OCI-LY1 (cell line): ENCODE results near the gene SNX18.
"Not testable (repeated sequence)": the region's sequence is repeated elsewhere in the genome, so short reads cannot be mapped to it uniquely, and the experiment has no call there.

Experiments used
- H2AFZ ChIP-seq: fragments of 200-600 bp; sonication (generic), shearing (Covaris generic); 2 replicates; pipeline ENCODE4 v1.6.0; 2014; ENCODE audit warnings: antibody characterized with exemption, mild to moderate bottlenecking, low read length
- H3F3A ChIP-seq: fragments of 200-600 bp; sonication (generic), shearing (Covaris generic); 2 replicates; pipeline ENCODE4 v1.6.0; 2014; ENCODE audit warnings: mild to moderate bottlenecking, antibody characterized with exemption, low read length, moderate library complexity; ENCODE audit not compliant: insufficient read depth
- H3K27ac ChIP-seq: fragments of 200-600 bp; sonication (generic); 2 replicates; pipeline ENCODE4 v1.5.1; 2014; ENCODE audit warnings: low read length, mixed run types, mild to moderate bottlenecking, low read depth; ENCODE audit not compliant: poor library complexity, severe bottlenecking
- H3K27me3 ChIP-seq: fragments of 200-600 bp; sonication (generic); 2 replicates; pipeline ENCODE4 v1.6.0; 2014; ENCODE audit warnings: antibody characterized with exemption, mild to moderate bottlenecking, low read length, moderate library complexity; ENCODE audit not compliant: insufficient read depth
- H3K36me3 ChIP-seq: fragments of 200-600 bp; sonication (generic); 2 replicates; pipeline ENCODE4 v1.6.1; 2014; ENCODE audit warnings: mild to moderate bottlenecking, antibody characterized with exemption, low read length, moderate library complexity, mixed read lengths; ENCODE audit not compliant: insufficient read depth
- H3K4me1 ChIP-seq: fragments of 200-600 bp; sonication (generic); 2 replicates; pipeline ENCODE4 v1.5.1; 2014; ENCODE audit warnings: mild to moderate bottlenecking, low read length, moderate library complexity; ENCODE audit not compliant: insufficient read depth, severe bottlenecking
- H3K4me2 ChIP-seq: fragments of 200-600 bp; sonication (generic), shearing (Covaris generic); 2 replicates; pipeline ENCODE4 v1.6.1; 2014; ENCODE audit warnings: low read length
- H3K4me3 ChIP-seq: fragments of 200-600 bp; sonication (generic); 2 replicates; pipeline ENCODE4 v1.5.1; 2014; ENCODE audit warnings: low read length, low read depth, mild to moderate bottlenecking, mixed read lengths; ENCODE audit not compliant: poor library complexity, severe bottlenecking
- H3K79me2 ChIP-seq: fragments of 200-600 bp; shearing (Covaris generic); 2 replicates; pipeline ENCODE4 v1.6.1; 2016; ENCODE audit warnings: mixed run types, low read length, mixed read lengths; ENCODE audit not compliant: insufficient read depth
- H3K9ac ChIP-seq: fragments of 200-600 bp; sonication (generic), shearing (Covaris generic); 2 replicates; pipeline ENCODE4 v1.6.1; 2014; ENCODE audit warnings: mild to moderate bottlenecking, low read length, mixed read lengths
- H3K9me2 ChIP-seq: fragments of 200-600 bp; sonication (generic), shearing (Covaris generic); 2 replicates; pipeline ENCODE4 v1.6.1; 2014; ENCODE audit warnings: low read depth, mild to moderate bottlenecking, low read length, mixed read lengths
- H3K9me3 ChIP-seq: fragments of 200-600 bp; shearing (Covaris generic); 2 replicates; pipeline ENCODE4 v1.6.1; 2014; ENCODE audit warnings: low read length, mixed read lengths
- H4K20me1 ChIP-seq: fragments of 200-600 bp; sonication (generic), shearing (Covaris generic); 2 replicates; pipeline ENCODE4 v1.6.0; 2016; ENCODE audit warnings: mild to moderate bottlenecking, low read length; ENCODE audit not compliant: insufficient read depth
- EZH2 ChIP-seq: fragments of 200-600 bp; sonication (generic), shearing (Covaris generic); IDR thresholded peaks from 2 replicates; pipeline ENCODE4 v1.8.0; 2017; ENCODE audit warnings: borderline replicate concordance, mixed run types, mild to moderate bottlenecking, antibody characterized with exemption, low read length, moderate library complexity, mixed read lengths
- TF ChIP-seq, protein P1 (sequence below): fragments of 200-600 bp; sonication (generic), shearing (Covaris generic); IDR thresholded peaks from 2 replicates; pipeline ENCODE4 v1.5.1; 2017; ENCODE audit warnings: mild to moderate bottlenecking, antibody characterized with exemption, low read length, moderate library complexity, mixed read lengths

Gene SNX18

DNA sequence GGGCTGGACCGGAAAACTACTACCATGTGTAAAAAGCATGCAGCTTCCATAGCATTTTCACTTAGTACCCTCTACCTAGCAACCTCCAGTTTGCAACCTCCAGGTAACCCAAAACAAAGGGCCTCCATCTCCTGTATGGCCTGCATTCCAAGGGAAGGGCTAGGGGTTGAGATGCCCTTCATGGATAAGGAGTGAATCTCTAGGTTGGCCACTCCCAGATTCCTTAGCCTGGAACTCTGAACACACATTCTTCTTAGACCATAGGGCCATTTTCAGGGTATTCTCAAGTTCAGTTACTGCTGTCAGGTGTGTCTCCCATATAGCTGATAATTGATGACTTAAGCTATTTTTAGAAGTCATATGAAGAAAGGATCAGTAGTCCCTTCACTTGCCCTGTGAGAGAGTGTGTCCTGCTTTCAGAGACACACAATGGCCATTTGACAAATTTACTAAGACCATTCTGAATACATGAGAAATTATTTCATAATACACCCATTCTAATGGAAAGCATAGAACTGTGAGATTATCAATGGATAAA is 39.5 kb upstream of the SNX18 start:
- H3K4me2 ChIP-seq: no peak overlapping the region
- no peak overlapping the region for H3K4me3 ChIP-seq
- no peak overlapping the region for H3K9ac ChIP-seq
- no peaks in the 10 kb centered on the region for H3K79me2 ChIP-seq
- no peaks in the 10 kb centered on the region for H3K36me3 ChIP-seq
- no peaks in the 10 kb centered on the region for H3K4me1 ChIP-seq
- no peaks in the 10 kb centered on the region for H4K20me1 ChIP-seq
- no peak overlapping the region for H3K27ac ChIP-seq
- no peaks in the 10 kb centered on the region for H3K9me2 ChIP-seq
- H3F3A ChIP-seq: no peaks in the 10 kb centered on the region
- no peaks in the 10 kb centered on the region for H3K27me3 ChIP-seq
- H3K9me3 ChIP-seq: no peaks in the 10 kb centered on the region
- H2AFZ ChIP-seq: no peak overlapping the region
- TF ChIP-seq EZH2: no peak
- TF ChIP-seq, protein P1, sequence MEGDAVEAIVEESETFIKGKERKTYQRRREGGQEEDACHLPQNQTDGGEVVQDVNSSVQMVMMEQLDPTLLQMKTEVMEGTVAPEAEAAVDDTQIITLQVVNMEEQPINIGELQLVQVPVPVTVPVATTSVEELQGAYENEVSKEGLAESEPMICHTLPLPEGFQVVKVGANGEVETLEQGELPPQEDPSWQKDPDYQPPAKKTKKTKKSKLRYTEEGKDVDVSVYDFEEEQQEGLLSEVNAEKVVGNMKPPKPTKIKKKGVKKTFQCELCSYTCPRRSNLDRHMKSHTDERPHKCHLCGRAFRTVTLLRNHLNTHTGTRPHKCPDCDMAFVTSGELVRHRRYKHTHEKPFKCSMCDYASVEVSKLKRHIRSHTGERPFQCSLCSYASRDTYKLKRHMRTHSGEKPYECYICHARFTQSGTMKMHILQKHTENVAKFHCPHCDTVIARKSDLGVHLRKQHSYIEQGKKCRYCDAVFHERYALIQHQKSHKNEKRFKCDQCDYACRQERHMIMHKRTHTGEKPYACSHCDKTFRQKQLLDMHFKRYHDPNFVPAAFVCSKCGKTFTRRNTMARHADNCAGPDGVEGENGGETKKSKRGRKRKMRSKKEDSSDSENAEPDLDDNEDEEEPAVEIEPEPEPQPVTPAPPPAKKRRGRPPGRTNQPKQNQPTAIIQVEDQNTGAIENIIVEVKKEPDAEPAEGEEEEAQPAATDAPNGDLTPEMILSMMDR: no peak

DNA sequence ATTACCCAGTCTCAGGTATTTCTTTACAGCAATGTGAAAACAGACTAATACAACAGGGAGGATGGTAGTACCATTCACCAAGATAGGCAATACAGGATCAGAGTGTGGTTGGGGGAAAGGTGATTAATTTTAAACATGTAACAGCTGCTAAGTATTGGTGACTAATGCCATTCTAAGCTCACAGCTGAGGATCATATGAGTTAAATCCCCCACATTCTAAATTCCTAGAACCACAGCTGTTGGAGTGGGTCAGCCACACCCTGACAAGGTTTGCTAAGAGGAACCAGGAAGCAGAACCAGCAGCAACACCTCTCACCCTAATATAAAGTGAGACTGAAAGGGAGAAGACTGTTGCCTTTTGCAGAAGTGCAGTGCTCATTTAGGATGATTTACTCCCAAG is 37.3 kb upstream of the SNX18 start:
- H3K4me3 ChIP-seq: no peak overlapping the region
- no peaks in the 10 kb centered on the region for H3K79me2 ChIP-seq
- H3K36me3 ChIP-seq: no peaks in the 10 kb centered on the region
- H2AFZ ChIP-seq: no peak overlapping the region
- H3K27me3 ChIP-seq: no peaks in the 10 kb centered on the region
- H3F3A ChIP-seq: no peaks in the 10 kb centered on the region
- no peaks in the 10 kb centered on the region for H4K20me1 ChIP-seq
- H3K9me2 ChIP-seq: no peaks in the 10 kb centered on the region
- TF ChIP-seq, protein P1: no peak
- TF ChIP-seq EZH2: no peak
- H3K4me2 ChIP-seq: no peak overlapping the region
- H3K4me1 ChIP-seq: no peaks in the 10 kb centered on the region
- no peak overlapping the region for H3K27ac ChIP-seq
- no peaks in the 10 kb centered on the region for H3K9me3 ChIP-seq
- H3K9ac ChIP-seq: no peak overlapping the region

DNA sequence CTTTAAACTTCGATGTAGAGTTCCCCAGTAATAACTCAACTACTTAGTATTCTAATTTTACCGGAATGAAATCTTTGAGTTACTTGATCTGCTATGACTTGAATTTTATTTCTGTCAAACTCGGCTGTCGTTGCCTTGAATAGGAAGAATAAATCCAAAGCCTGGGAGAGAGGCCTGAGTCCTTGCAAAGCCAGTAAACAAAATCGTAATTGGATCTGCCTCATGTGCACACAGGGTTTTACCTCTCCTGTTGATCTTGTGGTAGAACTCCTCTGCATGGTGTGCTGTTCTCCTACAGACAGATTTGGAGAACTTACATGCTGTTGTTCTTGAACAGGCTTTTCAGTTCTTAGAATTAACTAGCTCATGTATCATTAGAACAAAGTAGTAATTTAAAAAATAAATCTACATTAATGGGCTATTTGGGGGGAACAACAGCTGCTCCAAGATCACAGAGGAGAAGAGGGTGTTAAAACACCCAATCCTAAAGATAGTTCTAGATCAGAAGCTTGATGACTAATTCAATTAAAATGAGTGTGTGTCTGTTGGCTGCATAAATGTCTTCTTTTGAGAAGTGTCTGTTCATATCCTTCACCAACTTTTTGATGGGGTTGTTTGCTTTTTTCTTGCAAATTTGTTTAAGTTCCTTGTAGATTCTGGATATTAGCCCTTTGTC is 33.2 kb upstream of the SNX18 start:
- Histone ChIP-seq H3K4me2 (no peak overlapping the region), H3F3A (no peaks in the 10 kb centered on the region), H4K20me1 (no peaks in the 10 kb centered on the region), H3K27ac (no peak overlapping the region), H3K4me3 (no peak overlapping the region), H3K79me2 (no peaks in the 10 kb centered on the region), H3K4me1 (no peaks in the 10 kb centered on the region), H2AFZ (no peak overlapping the region), H3K36me3 (no peaks in the 10 kb centered on the region), H3K27me3 (no peaks in the 10 kb centered on the region), H3K9me2 (no peaks in the 10 kb centered on the region), H3K9ac (no peak overlapping the region), H3K9me3 (no peaks in the 10 kb centered on the region)
- no peak for TF ChIP-seq EZH2
- TF ChIP-seq, protein P1: no peak

DNA sequence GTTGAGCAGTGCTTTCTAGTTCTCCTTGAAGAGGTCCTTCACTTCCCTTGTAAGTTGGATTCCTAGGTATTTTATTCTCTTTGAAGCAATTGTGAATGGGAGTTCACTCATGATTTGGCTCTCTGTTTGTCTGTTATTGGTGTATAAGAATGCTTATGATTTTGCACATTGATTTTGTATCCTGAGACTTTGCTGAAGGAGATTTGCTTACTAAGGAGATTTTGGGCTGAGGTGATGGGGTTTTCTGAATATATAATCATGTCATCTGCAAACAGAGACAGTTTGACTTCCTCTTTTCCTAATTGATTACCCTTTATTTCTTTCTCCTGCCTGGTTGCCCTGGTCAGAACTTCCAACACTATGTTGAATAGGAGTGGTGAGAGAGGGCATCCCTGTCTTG is 31.9 kb upstream of the SNX18 start:
- not testable (repeated sequence) for H3K9me3 ChIP-seq, H3F3A ChIP-seq, H3K4me3 ChIP-seq

DNA sequence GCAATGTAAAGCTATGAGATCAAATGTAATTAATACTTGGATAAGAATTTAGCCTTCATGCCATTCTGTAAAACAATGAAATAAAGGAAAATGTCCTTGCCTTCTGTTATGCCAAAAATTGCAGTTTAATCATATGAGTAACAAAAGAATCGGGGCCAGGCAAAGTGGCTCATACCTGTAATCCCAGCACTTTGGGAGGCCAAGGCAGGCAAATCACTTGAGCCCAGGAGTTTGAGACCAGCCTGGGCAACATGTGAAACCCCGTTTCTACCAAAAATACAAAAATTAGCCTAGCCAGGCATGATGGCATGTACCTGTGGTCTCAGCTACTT is 27.9 kb upstream of the SNX18 start:
- H3K4me3 ChIP-seq, H3K36me3 ChIP-seq, H3F3A ChIP-seq, H3K9me3 ChIP-seq, H4K20me1 ChIP-seq, H3K4me2 ChIP-seq, H3K9ac ChIP-seq, H3K79me2 ChIP-seq, H3K9me2 ChIP-seq, H3K27ac ChIP-seq, H3K27me3 ChIP-seq, H3K4me1 ChIP-seq, H2AFZ ChIP-seq: not testable (repeated sequence)

More for the DNA sequence above, 31.9 kb upstream of the SNX18 start:
- not testable (repeated sequence) for H3K27ac ChIP-seq, H3K9ac ChIP-seq, H3K9me2 ChIP-seq, H3K36me3 ChIP-seq, H3K79me2 ChIP-seq, H3K4me1 ChIP-seq, H3K4me2 ChIP-seq, H4K20me1 ChIP-seq, H2AFZ ChIP-seq, H3K27me3 ChIP-seq
